ENCODE results near the gene NRM. TPM values are rescaled to one million over a fixed set of nuclear protein-coding genes. Genes with fewer than 3 reads are reported as not detected.

NRM gene
- total and polyA plus RNA-seq, 2 of the 13 experiments (the other 11 are each of a cell fraction or from before 2014, with no cell fraction given), result 12.5 to 16.0 TPM

GRCh38 chr6:30725713-30726505, 35.1 kb upstream of the NRM start (continued):
- no peak for TF ChIP-seq ZNF83 (CRISPR knock-in tag; IDR thresholded peaks at IDR 0.05; ENCODE audit: borderline replicate concordance)
- no peak for TF ChIP-seq HNF1A (IDR thresholded peaks at IDR 0.05; ENCODE audit: low read depth)
- no peak; the same call in 1 of the 2 replicates for TF ChIP-seq HNF1A (CRISPR knock-in tag; IDR thresholded peaks at IDR 0.05; ENCODE audit: borderline replicate concordance)
- no peak for TF ChIP-seq ZSCAN9 (CRISPR knock-in tag; IDR thresholded peaks at IDR 0.05; ENCODE audit: borderline replicate concordance)
- no peak for TF ChIP-seq SOX6 (IDR thresholded peaks at IDR 0.05)
- 0 out of 2 replicates have a peak, but pooled peaks have one; percentile 12 for TF ChIP-seq SOX6 (CRISPR knock-in tag; IDR thresholded peaks at IDR 0.05)
- no peak for TF ChIP-seq ZNF766 (CRISPR knock-in tag; IDR thresholded peaks at IDR 0.05; ENCODE audit: borderline replicate concordance)
- TF ChIP-seq ZFP90 (CRISPR knock-in tag; IDR thresholded peaks at IDR 0.05; ENCODE audit: borderline replicate concordance), result no peak
- no peak for TF ChIP-seq ZNF225 (CRISPR knock-in tag; IDR thresholded peaks at IDR 0.05)
- TF ChIP-seq ZNF446 (CRISPR knock-in tag; IDR thresholded peaks at IDR 0.05), result no peak
- no peak for TF ChIP-seq THAP8 (CRISPR knock-in tag; IDR thresholded peaks at IDR 0.05; ENCODE audit: borderline replicate concordance)
- no peak for TF ChIP-seq ZNF609 (CRISPR knock-in tag; IDR thresholded peaks at IDR 0.05; ENCODE audit: borderline replicate concordance)
- no peak for TF ChIP-seq ZNF460 (CRISPR knock-in tag; IDR thresholded peaks at IDR 0.05; ENCODE audit: borderline replicate concordance)
- TF ChIP-seq ARHGAP35 (CRISPR knock-in tag; IDR thresholded peaks at IDR 0.05; ENCODE audit: borderline replicate concordance), result peak; percentile 27; the same call in 1 of the 2 replicates
- no peak for TF ChIP-seq MEIS1 (CRISPR knock-in tag; IDR thresholded peaks at IDR 0.05; ENCODE audit: borderline replicate concordance)
- no peak for TF ChIP-seq NFKB2 (CRISPR knock-in tag; IDR thresholded peaks at IDR 0.05; ENCODE audit: borderline replicate concordance)
- no peak for TF ChIP-seq SIN3B (IDR thresholded peaks at IDR 0.05; ENCODE audit: low read length)
- no peak for TF ChIP-seq ZNF362 (CRISPR knock-in tag; IDR thresholded peaks at IDR 0.05; ENCODE audit: borderline replicate concordance)

Measured in HepG2 (cell line).